ENCODE data around the gene COA1.
"Not testable (repeated sequence)": the region's sequence is repeated elsewhere in the genome, so short reads cannot be mapped to it uniquely, and the experiment has no call there.

COA1 gene

DNA sequence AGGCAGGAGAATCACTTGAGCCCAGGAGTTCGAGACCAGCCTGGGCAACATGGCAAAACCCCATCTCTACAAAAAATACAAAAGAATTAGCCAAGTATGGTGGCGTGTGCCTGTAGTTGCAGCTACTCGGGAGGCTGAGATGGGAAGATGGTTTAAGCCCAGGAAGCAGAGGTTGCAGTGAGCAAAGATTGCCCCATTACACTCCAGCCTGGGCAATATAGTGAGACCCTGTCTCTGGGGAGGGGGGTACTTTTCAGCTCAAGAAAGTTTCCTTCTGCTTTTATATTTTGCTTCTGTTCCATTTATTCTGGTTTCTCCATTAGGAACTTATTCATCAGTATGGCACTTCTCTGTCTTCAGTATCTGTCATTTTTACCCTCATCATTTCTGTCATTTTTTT lies 48.6 kb downstream of the COA1 start:
- no peak for DNase-seq

DNA sequence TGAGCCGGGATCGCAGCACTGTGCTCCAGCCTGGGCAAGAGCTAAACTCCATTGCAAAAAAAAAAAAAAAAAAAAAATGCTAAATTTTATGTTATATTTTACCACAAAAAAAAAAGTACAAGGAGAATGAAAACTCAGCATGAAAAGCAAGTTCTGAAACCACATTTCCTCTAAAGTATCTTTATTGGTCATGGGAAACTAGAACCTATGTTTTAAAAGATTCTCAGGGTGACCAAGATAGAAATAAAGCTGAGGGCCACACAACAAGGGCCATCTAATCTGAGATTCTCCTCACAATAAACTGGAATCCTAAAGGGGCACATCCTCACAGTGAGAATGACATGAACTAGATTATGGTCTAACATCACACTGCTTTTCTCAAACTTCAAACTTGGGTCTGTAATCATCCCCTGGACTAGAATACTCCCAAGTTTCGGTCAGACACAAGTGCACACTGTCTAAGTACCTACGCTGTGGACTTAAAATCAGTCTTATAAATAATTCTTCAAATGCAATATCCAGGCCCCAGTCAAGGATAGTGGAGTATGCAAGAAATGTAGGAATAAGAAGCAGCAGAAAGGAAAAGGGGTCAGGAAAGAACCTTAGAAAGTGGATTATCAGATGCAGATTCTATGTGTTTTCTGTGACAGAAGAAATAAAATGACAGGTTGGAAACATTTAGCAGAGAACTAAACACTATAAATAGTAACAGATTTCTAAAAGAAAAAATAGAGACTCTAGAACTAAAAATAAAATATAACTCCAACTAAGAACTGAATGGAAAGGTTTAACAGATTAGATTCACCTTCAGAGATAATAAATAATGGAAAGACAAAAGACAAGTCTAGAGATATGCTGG lies 49.9 kb downstream of the COA1 start:
- no peak for DNase-seq

DNA sequence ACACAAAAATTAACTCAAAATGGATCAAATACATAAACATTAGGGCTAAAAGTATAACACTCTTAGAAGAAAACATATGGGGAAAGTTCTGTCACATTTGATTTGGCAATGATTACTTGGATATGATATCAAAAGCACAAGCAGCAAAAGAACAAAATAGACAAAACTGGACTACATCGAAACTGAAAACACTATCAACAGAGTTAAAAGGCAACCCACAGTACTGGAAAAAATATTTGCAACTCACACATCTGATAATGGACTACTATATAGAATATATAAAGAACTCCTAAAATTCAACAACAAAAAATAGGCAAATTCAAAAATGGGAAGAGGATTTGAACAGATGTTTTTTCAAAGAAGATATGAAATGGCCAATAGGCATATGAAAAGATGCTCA lies 51.0 kb downstream of the COA1 start:
- DNase-seq = no peak

DNA sequence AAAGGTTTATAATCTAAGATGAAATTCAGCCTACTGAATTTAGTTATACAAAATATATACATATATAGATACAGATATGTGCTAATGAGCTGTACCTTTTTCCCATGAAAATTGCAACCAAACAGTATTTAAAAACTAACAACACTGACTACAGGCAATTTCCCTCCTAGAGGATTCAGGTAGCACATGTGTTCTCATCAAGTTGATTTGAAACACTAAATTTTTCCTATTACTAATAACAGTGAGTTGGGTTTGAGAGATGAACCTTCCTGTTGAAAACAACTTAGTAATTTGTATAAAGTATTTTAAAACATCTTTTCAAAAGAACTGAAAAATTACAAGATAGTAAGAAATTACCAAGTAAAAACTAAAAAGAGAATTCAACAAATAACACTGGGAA lies 51.5 kb downstream of the COA1 start:
- DNase-seq = no peak

GRCh38 chr7:43674559-43675436 lies 54.5 kb downstream of the COA1 start:
- DNase-seq = no peak

GRCh38 chr7:43673243-43673976 lies 55.9 kb downstream of the COA1 start:
- DNase-seq = not testable (repeated sequence)

DNA sequence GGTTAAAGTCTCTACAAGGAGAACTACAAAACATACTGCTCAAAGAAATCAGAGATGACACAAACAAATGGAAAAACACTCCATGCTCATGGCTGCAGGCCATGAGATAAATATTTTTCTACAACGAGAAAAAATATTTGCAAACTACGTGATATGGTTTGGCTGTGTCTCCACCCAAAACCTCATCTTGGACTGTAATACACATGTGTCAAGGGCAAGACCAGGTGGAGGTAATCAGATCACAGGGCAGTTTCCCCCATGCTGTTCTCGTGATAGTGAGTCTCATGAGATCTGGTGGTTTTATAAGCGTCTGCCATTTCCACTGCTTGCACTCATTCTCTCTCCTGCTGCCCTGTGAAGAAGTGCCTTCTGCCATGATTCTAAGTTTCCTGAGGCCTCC lies 57.8 kb downstream of the COA1 start:
- no peak for DNase-seq

DNA sequence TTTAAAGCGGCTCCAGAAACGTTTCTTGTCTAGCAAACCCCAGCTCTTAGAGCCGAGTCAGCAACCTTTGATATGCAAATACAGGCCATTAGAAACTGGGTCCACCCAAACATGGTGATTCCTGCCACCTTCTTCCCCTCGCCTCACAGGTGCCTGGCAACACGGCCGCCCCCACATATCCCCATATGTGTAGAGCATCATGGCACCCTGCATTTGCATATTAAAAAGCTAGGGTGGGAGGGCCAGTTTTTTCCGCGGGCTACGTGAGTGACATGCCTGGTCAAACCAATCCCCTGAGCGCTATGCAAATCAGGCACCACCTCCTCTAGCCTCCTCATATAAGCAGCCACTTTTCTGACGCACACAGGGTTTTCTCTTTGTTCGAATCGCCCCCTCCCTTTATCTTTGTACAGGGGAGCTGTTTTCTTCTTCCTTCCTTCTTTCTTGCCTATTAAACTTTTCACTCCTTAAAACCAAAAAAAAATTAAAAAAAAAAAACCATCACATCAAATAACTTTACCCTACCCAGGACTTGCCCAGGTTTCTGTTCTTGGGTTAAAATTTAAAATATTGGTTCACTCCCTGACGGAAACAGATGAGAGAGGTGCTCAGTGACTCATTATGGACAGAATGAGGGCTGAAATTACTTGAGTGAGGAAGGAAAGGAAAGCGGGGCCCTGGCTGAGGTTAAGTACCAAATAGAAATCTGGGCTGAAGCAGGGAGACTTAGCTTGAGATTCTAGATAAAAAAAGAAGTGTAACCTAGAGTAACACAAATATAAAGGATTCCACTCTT lies 59.8 kb downstream of the COA1 start:
- DNase-seq = no peak

DNA sequence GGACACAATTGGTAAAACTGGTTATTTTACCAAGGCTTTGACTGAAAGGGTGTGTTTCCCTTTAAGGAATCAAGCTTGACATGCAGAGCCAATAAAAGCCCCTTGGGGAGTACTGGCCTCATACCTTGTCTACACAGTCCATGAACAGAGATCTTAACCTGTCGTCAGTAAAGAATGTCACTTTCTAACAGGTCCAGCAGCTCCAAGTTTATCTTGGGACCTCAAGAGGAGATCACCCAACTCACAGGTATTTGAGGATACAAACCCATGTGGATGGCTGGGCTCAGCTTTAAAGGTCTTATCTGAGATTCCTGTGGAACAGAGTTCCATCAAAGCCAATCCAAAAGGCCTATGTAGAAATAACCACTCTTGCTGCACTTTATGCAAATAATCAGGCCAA lies 61.3 kb downstream of the COA1 start:
- no peak for DNase-seq

DNA sequence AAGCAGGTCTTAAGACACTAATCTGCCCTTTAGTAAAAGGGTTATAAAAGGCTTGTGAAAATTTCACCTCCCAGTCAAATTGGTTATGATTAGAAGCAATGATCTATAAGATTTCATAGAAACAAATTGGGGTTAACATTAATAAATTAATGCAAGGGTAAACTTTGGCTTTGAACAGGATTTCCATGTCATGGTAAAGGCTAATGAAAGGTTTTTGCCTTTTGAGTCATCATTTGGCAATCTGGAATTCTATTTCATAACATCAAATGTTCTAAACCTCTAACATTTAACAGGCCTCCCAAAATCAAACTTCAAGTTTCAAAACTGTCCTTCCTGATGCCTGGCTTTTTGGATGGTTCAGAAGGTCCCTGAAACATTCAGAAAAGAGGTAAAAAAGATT lies 62.4 kb downstream of the COA1 start:
- DNase-seq = no peak

DNA sequence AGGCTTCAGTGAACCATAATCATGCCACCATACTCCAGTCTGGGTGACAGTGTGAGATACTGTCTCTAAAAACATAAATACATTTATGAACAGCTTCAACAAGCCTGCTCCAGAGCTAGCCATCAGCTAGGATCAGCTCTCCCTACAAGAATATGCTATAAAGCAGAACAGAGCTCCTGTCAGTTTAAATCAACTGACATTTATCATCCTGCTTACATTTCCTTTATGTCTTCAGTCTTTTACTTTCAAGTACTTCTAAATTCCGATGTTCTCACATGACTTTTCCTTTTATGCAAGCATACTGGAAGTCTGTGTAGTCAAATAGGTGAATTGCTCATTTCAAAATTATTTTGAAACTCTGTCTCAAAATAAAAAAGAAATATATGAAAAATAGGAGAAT lies 64.6 kb downstream of the COA1 start:
- DNase-seq = no peak

GRCh38 chr7:43660141-43660540 lies 69.2 kb downstream of the COA1 start:
- DNase-seq = no peak

DNA sequence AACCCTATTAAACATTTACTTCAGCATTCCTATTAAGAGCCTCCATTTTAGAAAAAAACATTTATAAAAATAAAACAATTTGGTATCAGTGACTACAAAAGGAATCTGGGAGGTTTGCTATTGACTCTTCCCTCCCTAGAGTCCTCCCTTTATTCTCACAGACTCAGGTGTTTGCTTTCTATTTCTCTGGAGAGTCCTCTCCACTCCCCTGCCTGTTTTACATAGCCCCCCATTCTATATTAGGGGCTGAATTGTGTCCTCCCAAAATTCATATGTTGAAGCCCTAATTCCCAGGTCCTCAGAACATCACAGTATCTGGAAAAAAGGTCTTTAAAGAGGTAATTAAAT lies 69.8 kb downstream of the COA1 start:
- no peak for DNase-seq

DNA sequence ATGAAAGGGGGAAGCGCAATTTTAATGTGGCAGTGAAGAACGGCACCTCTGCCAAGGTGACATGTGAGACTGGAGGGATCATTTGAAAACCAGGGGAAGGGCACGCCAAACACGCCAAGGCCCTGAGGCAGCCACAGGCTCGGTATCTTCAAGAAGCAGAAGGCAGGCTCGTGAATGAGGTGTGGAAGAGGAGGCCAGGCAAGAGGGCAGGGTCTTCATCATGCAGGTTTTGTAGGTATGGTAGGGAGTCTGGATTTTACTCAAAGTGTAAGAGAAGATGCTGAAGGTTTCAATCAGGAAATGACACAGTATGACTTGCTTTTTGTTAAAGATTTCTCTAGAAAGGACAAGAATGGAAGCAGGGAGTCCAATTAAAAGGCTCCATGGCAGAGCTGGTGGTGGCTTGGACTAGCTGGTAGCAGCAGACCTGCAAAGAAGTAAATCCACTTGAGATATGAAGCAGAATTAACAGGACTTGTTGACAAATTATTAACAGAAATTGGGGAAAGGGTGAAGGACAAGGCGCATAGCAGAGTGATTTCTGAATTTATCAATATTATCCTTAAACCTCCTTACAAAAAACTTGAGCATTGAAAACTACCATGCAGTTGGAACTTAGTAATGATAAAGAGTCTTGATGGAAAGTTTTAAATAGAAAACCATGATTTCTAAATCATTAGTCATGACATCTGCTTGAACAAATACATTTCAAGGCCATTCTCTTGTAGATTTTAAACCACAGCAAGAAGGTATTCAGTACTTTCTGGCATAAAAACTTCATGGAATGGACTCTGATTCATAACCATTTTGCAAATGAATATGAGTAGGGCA lies 70.4 kb downstream of the COA1 start:
- DNase-seq = no peak

DNA sequence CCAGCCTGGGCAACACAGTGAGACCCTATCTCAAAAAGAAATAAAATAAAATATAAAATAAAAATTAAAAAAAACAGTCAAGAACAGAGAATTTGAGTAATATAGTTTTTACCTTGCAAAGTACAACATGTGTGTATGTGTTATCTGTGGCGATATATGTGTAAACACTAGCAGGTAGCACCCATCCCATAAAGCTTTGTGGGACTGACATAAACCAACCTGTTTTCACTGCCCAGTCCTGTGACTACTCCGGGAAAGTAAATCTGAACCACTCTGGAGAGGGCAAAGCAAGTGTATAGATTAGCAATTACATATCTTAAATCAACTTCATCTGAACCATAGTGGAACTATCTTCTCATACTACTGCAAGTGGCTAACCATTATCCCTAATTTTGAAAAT lies 72.3 kb downstream of the COA1 start:
- DNase-seq = no peak

DNA sequence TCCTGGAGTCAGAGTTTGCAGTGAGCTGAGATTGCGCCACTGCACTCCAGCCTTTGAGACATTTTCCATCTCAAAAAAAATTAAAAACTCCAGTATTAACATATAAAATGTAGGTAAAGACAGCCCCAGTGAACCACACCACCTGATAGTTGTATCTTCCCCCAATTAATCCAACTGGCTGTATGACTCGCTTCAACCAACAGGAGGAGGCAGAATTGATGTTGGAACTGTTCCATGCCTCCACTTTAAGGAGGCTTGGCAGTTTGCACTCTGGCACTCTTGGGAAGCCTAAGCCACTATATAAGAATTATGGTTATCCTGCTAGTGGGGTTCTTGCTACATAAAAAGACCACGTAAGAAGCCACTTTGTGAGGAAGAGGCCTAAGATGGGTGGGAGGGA lies 73.7 kb downstream of the COA1 start:
- no peak for DNase-seq

- DNase-seq = no peak
These were observed 75.3 kb downstream of the COA1 start for GRCh38 chr7:43653891-43654504.

DNA sequence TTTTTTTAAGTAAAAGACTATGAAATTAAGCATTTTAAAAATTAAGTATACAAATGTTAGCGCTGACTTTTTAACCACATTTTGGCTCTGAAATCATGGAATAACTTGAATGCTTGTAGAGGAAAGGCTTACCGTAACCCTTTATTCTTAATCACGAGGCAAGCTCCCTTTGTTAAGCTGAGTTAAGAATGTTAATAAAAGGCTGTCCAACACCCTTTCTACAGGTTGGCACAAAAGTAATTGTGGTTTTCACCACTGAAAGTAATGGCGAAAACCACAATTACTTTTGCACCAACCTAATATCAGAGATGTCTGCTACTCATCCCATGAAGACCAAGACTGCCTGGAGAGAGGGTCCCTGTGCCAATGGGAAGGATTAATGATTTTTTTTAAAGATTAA lies 75.9 kb downstream of the COA1 start:
- no peak for DNase-seq

DNA sequence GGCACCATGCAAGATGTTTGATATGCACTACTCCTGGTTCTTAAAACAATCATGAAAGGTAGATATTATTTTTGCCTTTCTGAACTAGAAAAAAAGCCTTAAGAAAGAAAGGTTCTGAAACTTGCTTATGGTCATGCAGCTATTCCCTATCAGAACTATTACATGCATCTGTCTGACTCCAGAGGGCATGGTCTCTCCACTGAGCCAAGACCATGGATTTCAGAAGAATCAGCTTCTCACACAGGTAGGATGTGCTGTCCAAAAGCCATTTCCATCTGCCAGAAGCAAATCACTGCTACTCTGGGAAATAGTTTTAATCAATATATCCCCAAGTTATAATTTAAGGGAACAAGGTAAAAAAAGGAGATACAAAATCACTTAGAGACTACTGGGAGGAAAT lies 77.0 kb downstream of the COA1 start:
- no peak for DNase-seq

DNA sequence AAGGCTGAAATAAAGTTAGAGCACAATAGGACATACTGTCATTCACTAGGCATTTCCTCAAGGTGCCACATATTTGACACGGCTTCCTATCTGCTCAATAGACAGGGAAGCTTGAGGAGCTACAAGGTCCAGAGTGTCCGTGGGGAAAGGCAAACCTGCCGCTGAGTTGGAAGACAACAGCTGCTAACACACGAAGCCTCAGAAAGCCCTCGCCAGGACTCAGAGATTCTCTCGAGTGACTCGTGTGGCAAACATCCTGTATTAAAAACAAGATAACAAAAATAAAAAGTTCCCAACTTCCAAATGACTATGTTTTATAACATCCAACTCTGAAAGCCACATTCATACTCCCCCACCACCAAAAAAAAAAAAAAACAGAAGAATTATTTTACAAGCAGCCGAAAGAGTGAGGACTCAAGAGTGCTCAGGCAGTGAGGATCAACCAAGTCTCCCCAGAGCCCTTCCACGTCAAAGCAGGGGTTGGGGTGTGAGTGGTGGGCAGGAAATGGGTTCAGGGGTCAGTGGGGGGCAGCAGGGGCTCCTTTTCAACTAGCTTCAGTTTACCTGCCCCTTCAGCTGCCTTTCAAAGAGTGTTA lies 78.8 kb downstream of the COA1 start:
- DNase-seq = no peak

DNA sequence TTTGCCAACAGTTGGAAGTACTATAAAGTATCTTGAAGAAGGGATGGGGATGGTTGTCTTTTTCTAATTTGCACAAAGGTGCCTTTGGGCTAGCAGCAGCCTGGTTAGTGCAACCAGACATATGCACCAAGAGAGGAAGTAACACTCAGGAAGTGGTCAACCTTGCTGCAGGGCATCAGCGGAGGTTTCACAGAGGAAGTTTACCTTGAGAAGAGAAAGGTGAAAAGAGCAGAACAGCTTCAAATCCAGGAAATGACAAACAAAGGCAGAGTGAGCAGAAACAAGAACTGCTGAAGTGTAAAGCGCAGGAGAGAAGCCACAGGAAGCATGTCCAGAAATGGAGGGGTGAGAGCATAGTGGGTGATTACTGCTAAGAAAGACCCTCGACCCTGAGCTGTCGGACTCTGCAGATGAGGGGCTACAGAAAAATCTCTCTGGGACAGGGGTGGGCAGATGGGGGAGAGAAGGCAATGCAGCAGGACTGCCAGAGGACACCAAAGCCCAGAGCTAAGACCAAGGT lies 79.5 kb downstream of the COA1 start:
- DNase-seq = no peak

Measured in NCI-H2107 (cell line).